ENCODE data around the gene INPP5J.

INPP5J gene

DNA sequence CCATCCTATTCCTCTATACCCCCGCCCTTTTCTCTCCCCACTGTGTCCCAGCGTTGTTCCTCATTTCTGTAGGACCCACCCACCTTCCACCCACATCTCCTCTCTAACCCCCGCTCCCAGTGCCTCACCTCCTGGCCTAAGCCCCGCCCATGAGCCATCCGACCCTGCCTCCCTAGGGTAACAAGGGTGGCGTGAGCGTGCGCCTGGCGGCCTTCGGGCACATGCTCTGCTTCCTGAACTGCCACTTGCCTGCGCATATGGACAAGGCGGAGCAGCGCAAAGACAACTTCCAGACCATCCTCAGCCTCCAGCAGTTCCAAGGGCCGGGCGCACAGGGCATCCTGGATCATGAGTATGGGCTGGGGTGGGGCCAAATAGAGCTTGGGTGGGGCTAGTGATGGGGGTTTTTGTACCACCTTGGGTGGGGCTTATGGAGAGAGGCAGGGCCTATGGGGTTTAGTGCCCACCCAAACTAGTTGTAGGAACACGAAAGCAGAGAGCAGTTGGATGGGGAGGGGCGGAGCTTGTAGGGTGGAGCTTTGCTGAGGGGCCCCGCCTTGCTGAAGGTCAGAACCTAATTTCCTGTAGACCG, 4.5 kb downstream of the INPP5J start:
- DNase-seq: no peak

GRCh38 chr22:31128156-31128555, 5.4 kb downstream of the INPP5J start:
- no peak for DNase-seq

GRCh38 chr22:31130873-31131272, 8.1 kb downstream of the INPP5J start:
- no peak for DNase-seq

DNA sequence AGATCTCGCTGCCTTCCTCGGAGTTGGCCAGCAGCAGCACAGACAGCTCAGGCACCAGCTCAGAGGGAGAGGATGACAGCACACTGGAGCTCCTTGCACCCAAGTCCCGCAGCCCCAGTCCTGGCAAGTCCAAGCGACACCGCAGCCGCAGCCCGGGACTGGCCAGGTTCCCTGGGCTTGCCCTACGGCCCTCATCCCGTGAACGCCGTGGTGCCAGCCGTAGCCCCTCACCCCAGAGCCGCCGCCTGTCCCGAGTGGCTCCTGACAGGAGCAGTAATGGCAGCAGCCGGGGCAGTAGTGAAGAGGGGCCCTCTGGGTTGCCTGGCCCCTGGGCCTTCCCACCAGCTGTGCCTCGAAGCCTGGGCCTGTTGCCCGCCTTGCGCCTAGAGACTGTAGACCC, 11.1 kb downstream of the INPP5J start:
- DNase-seq: no peak

DNA sequence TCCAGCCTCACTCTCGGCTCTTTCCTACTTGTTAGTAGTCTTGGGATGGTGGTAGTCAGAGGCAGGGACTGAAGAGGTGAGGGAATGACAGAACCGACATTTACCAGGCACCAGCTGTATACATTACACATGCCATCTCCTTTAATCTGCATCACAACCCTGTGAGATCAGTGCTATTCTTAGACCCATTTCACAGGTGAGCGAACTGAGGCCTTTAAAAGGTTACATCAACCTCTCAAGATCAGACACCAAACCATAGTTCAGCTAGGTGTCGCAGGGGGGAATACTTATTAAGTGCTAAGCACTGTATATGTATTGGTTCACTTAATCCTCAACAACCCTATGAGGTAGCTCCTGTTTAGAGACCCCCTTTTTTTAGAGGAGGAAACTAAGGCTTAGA, 11.9 kb downstream of the INPP5J start:
- no peak for DNase-seq

DNA sequence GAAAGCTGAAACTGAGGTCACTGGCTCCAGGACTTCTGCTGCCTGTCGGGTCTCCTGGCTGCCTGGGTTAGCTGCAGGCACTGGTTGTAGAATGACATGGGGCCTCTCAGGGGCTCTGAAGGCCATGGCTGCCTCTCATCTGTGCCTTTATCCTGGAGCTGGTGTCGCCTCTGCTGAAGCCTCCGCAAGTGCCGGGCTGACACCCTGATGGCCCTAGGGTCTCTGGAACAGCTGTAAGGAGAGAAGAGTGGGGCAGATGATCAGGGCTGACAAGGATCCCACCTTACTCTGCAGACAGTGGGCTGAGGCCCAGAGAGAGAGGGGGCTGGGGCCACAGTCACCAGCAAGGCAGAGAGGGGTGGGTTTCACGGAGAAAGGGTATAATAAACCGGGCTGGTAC, 12.9 kb downstream of the INPP5J start:
- no peak for DNase-seq

GRCh38 chr22:31136155-31136554, 13.4 kb downstream of the INPP5J start:
- DNase-seq: no peak

DNA sequence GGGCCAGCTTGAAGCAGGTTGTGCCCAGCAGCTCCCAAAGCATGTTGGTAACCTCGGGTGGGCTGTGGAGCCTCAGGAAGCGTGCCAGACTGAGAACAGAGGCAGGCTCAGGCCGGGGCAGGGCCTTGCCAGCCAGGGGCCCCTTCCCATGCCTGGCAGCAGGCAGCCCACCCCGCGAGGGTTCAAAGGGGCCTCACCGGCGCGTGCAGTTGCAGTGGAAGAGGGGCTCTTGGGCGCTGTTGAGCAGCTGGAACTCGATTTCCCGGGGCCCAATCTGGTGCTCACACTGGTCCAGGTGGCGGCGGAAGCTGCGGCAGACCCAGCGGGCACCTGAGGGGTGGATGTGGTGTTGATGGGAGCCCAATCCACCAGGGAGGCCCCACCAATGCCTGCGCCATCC, 13.9 kb downstream of the INPP5J start:
- no peak for DNase-seq

DNA sequence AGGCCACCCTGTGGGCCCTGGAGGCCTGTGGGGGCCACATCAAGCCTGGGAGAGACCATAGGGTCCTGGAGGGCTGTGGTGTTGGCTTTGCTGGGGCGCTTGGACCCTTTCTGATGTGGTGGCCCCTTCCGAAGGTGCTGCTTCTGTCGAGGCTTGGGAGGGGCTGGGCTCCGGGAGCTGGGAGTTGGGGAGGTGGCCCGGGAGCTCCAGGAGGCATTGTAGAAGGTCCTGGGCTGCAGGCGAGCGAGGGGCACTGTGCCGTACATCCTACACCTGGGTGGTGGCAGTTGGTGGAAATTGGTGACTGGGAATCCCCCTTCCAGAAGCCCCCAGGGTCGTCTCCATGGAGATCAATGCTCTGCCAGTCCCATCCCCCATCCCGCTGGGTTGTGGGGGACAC, 15.0 kb downstream of the INPP5J start:
- no peak for DNase-seq

GRCh38 chr22:31138126-31138525, 15.4 kb downstream of the INPP5J start:
- no peak for DNase-seq

DNA sequence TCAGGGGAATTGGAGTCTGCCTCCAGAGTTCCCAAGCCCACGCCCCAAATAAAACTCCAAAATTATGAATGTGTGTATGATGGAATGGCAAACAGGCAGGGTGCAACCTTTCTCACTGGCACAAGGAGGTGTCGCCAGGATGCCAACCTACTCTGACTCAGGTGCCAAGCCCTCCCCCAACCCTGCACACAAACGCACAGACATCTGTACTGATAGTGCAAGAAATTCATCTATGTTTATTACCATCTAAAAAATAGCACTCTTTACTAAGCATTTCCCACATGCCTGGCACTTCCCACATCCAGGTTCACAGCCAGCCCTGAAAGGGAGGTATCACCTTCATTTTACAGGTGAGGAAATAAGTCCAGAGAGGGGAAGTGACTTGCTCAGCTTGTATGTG, 16.3 kb downstream of the INPP5J start:
- no peak for DNase-seq

- DNase-seq: no peak
These were observed 17.3 kb downstream of the INPP5J start, which contains the start of gene PLA2G3 for GRCh38 chr22:31139866-31140716. Gene PLA2G3, minus strand, starts transcription at chr22:31140508. Its CDS starts 154 bp downstream, at chr22:31140354.

DNA sequence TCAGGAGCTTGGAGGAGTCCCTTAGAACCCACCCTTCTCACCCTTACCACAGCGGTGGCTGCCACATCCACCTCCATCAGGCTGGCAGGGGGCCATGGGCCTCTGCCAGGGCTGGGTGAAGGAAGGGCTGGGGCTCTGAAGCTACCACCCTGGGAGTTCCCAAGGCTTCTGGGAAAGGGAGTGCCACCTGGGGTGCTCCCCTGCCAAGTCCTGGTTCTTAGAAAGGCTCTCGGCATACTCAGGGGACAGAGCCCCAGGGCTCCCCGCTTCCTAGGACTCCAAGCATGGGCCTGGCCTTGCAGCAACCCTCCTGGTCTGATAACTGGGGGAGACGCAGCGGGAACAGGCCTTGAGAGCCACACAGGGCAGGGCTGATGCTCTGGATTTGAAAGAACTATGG, 18.0 kb downstream of the INPP5J start:
- DNase-seq: no peak

- no peak for DNase-seq
These were observed 18.8 kb downstream of the INPP5J start for GRCh38 chr22:31141551-31141950.

GRCh38 chr22:31142285-31142684, 19.5 kb downstream of the INPP5J start:
- no peak for DNase-seq

DNA sequence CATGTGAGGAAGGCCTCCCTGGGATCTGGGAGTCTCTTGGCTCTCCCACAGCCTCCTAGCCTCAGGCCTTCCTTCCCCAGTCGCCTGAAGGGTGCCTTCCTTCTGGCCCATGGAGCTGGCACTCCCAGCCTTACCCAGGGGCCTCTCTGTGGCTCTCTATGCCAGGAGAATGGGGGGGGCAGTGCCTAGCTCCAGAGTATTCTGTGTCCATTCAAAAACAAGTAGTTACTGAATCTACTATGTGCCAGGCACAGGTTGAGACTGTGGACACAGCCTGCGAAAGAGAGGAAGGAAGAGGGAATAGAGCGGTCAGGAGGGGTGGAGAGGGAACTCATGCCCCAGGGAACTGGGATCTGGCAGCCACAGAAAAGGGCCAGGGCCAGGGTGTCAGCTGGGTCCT, 20.3 kb downstream of the INPP5J start:
- no peak for DNase-seq

DNA sequence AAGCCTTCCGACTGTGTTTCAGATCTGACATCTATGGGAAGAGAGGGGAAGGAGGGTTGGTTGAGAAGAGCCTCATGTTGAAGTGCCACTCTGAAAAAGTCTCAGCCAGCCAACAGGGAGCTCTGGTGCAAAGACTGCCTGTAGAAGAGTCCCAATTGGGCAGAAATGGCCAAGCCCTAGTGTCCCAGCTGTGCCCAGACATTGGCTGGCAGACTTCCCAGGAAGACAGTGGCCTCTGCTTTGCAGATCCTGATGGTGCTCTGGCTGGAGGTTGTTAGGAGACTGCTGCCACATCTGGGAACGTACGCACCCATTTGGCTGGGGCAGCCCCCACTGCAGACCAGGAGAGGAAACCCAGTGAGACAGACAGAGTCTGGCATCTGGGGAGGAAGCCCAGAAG, 20.8 kb downstream of the INPP5J start:
- no peak for DNase-seq

- no peak for DNase-seq
These were observed 21.5 kb downstream of the INPP5J start for GRCh38 chr22:31144223-31144622.

GRCh38 chr22:31148488-31148887, 25.7 kb downstream of the INPP5J start:
- no peak for DNase-seq

GRCh38 chr22:31148953-31149627, 26.3 kb downstream of the INPP5J start:
- DNase-seq: no peak

- no peak for DNase-seq
These were observed 27.8 kb downstream of the INPP5J start for GRCh38 chr22:31150615-31151014.

- DNase-seq: no peak
These were observed 29.1 kb downstream of the INPP5J start for GRCh38 chr22:31151872-31152271.

DNA sequence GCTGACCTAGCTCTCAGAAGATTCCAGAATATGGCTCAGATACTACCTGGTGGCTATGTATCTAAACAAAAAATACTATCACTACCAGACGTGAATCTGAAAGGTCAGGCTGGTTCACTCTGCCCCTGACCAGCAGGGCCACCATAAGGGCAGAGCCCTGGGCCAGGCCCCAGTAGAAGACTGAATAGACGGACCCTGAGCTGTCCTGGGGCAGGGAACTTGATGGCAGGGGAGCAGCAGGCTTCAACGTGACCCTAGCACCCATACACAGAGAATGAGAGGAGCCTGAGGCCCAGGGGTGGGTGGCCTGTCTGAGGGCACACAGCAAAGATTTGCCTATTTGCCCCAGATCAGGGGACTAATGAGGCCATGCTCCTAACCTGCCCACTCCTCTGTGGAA, 30.6 kb downstream of the INPP5J start:
- DNase-seq: no peak

- DNase-seq: no peak
These were observed 32.2 kb downstream of the INPP5J start for GRCh38 chr22:31154975-31155374.

Data from SIG-M5 (cell line).